CD4-positive, CD25-positive, alpha-beta regulatory T cell (primary cell): ENCODE measurements around the gene PRDM16. TPM values are rescaled to one million over a fixed set of nuclear protein-coding genes. Genes with fewer than 3 reads are reported as not detected.

Experiments
- ATAC-seq, 2 donors: fragments of 150-1000 bp; cut with Tn5 transposase; one replicate each; pipeline ENCODE4 v1.10.0; 2021; ENCODE audit warnings: low read depth in 2 of 2, moderate number of reproducible peaks in 2 of 2, moderate library complexity in 1 of 2
- DNase-seq, 3 donors: peaks; one replicate each; pipeline versions ENCODE4 v3.0.0 to v3.0.0-alpha.2; 2012 to 2022; ENCODE audit warnings: mixed read lengths in 1 of 3
- H3K27ac ChIP-seq: one replicate; pipeline ENCODE4 v1.7.0; 2013; ENCODE audit warnings: mild to moderate bottlenecking, low read length; ENCODE audit not compliant: insufficient read depth, poor library complexity, severe bottlenecking
- H3K27me3 ChIP-seq: one replicate; pipeline ENCODE4 v1.7.0; 2013; ENCODE audit warnings: low read length; ENCODE audit not compliant: control insufficient read depth, insufficient read depth
- H3K36me3 ChIP-seq: one replicate; pipeline ENCODE4 v1.7.0; 2013; ENCODE audit warnings: mild to moderate bottlenecking, low read length, moderate library complexity; ENCODE audit not compliant: control insufficient read depth, insufficient read depth
- H3K4me1 ChIP-seq: 2 replicates; pipeline ENCODE4 v1.7.0; 2013; ENCODE audit warnings: mild to moderate bottlenecking, low read length; ENCODE audit not compliant: insufficient read depth, control insufficient read depth, poor library complexity, severe bottlenecking
- H3K4me3 ChIP-seq: one replicate; pipeline ENCODE4 v1.7.0; 2013; ENCODE audit warnings: low read depth, mild to moderate bottlenecking, low read length, moderate library complexity
- H3K9me3 ChIP-seq, 2 experiments: 1 replicate in 1 of 2; 2 replicates in 1 of 2; pipeline ENCODE4 v1.7.0; 2013; ENCODE audit warnings: low read length in 2 of 2, mild to moderate bottlenecking in 1 of 2, moderate library complexity in 1 of 2; ENCODE audit not compliant: control insufficient read depth in 2 of 2
- H3K27ac Mint-ChIP-seq, 3 donors: one replicate each; pipeline ENCODE4 v1.8.0; 2020 to 2022; ENCODE audit warnings: mild to moderate bottlenecking in 3 of 3, mixed read lengths in 3 of 3, moderate library complexity in 2 of 3
- H3K27me3 Mint-ChIP-seq: one replicate; pipeline ENCODE4 v1.8.0; 2022; ENCODE audit warnings: mild to moderate bottlenecking, mixed read lengths
- H3K36me3 Mint-ChIP-seq: one replicate; pipeline ENCODE4 v1.8.0; 2020; ENCODE audit warnings: mixed read lengths
- H3K4me1 Mint-ChIP-seq, 4 donors: one replicate each; pipeline ENCODE4 v1.8.0; 2020 to 2022; ENCODE audit warnings: mixed read lengths in 4 of 4, mild to moderate bottlenecking in 1 of 4
- H3K4me3 Mint-ChIP-seq, 4 donors: one replicate each; pipeline ENCODE4 v1.8.0; 2020 to 2022; ENCODE audit warnings: mild to moderate bottlenecking in 4 of 4, mixed read lengths in 4 of 4, moderate library complexity in 3 of 4
- H3K9me3 Mint-ChIP-seq, 7 donors: one replicate each; pipeline ENCODE4 v1.8.0; 2020 to 2022; ENCODE audit warnings: mixed read lengths in 7 of 7, mild to moderate bottlenecking in 3 of 7, moderate library complexity in 2 of 7
- polyA plus RNA-seq, 4 donors: library from polyadenylated mRNA; unstranded; fragments of 300-500 nt; fragmentation: Illumina TruSeq; gene quantifications; one replicate each; pipeline ENCODE4 v1.2.3, GENCODE V29; 2021
- total RNA-seq: library from RNA; stranded (reverse); gene quantifications from one replicate; pipeline ENCODE4 v1.2.3, GENCODE V29; 2022

The PRDM16 gene
- total and polyA plus RNA-seq, 5 donors from 2014 or later, result 0.27 TPM; not detected in 4

GRCh38 chr1:3373700-3374405, 304.9 kb downstream of the PRDM16 start:
- Histone ChIP-seq H3K4me3 (no peak overlapping the region), H3K9me3 (no peaks in the 10 kb centered on the region), H3K4me1 (peaks cover 4% of the 10 kb centered on the region), H3K36me3 (no peaks in the 10 kb centered on the region), H3K27me3 (no peaks in the 10 kb centered on the region), H3K27ac (no peak overlapping the region)
- Mint-ChIP-seq H3K4me3 (no peak overlapping the region), H3K27ac (no peak overlapping the region), H3K9me3 (peaks cover 0 to 3% (median 0%) of the 10 kb centered on the region in 7 donors), H3K36me3 (no peaks in the 10 kb centered on the region), H3K4me1 (peaks cover 0 to 6% (median 0%) of the 10 kb centered on the region in 4 donors), H3K27me3 (no peaks in the 10 kb centered on the region)
- ATAC-seq, result no peak
- no peak for DNase-seq

- H3K27me3 Mint-ChIP-seq, result no peaks in the 10 kb centered on the region
- no peaks in the 10 kb centered on the region for H3K36me3 ChIP-seq
- no peak overlapping the region for H3K4me3 ChIP-seq
- H3K27ac ChIP-seq, result no peak overlapping the region
- no peak overlapping the region for H3K27ac Mint-ChIP-seq
- H3K4me3 Mint-ChIP-seq, result no peak overlapping the region
- no peaks in the 10 kb centered on the region for H3K36me3 Mint-ChIP-seq
- peaks cover 0 to 1% (median 0%) of the 10 kb centered on the region in 7 donors for H3K9me3 Mint-ChIP-seq
- H3K4me1 ChIP-seq, result peaks cover 4% of the 10 kb centered on the region
- no peaks in the 10 kb centered on the region for H3K9me3 ChIP-seq
- DNase-seq, result no peak
- H3K27me3 ChIP-seq, result no peaks in the 10 kb centered on the region
- H3K4me1 Mint-ChIP-seq, result peaks cover 0 to 6% (median 0%) of the 10 kb centered on the region in 4 donors
- no peak for ATAC-seq
Observed at GRCh38 chr1:3375245-3375644, 306.2 kb downstream of the PRDM16 start.

GRCh38 chr1:3377166-3377565, 308.2 kb downstream of the PRDM16 start:
- H3K27me3 Mint-ChIP-seq, result no peaks in the 10 kb centered on the region
- no peak overlapping the region for H3K27ac Mint-ChIP-seq
- H3K4me1 ChIP-seq, result peaks cover 4% of the 10 kb centered on the region

GRCh38 chr1:3377604-3378279, 308.7 kb downstream of the PRDM16 start:
- H3K27ac ChIP-seq, result no peak overlapping the region
- Mint-ChIP-seq H3K4me1 (no peaks in the 10 kb centered on the region), H3K27ac (no peak overlapping the region), H3K36me3 (no peaks in the 10 kb centered on the region), H3K27me3 (no peaks in the 10 kb centered on the region), H3K4me3 (no peak overlapping the region), H3K9me3 (peaks cover 0 to 1% (median 0%) of the 10 kb centered on the region in 7 donors)
- no peaks in the 10 kb centered on the region for H3K9me3 ChIP-seq
- ATAC-seq (no peak), DNase-seq (no peak)
- H3K27me3 ChIP-seq, result no peaks in the 10 kb centered on the region
- H3K36me3 ChIP-seq, result no peaks in the 10 kb centered on the region
- peaks cover 2% of the 10 kb centered on the region for H3K4me1 ChIP-seq
- H3K4me3 ChIP-seq, result no peak overlapping the region

More at GRCh38 chr1:3377166-3377565, 308.2 kb downstream of the PRDM16 start:
- Histone ChIP-seq H3K9me3 (no peaks in the 10 kb centered on the region), H3K27me3 (no peaks in the 10 kb centered on the region), H3K36me3 (no peaks in the 10 kb centered on the region), H3K27ac (no peak overlapping the region), H3K4me3 (no peak overlapping the region)
- ATAC-seq (no peak), DNase-seq (no peak)
- H3K4me3 Mint-ChIP-seq, result no peak overlapping the region
- no peaks in the 10 kb centered on the region for H3K36me3 Mint-ChIP-seq
- H3K4me1 Mint-ChIP-seq, result peaks cover 0 to 4% (median 0%) of the 10 kb centered on the region in 4 donors
- H3K9me3 Mint-ChIP-seq, result peaks cover 0 to 1% (median 0%) of the 10 kb centered on the region in 7 donors

- Mint-ChIP-seq H3K27me3 (no peaks in the 10 kb centered on the region), H3K4me3 (no peak overlapping the region), H3K4me1 (no peaks in the 10 kb centered on the region), H3K27ac (no peak overlapping the region), H3K9me3 (peaks cover 0 to 1% (median 0%) of the 10 kb centered on the region in 7 donors), H3K36me3 (no peaks in the 10 kb centered on the region)
- H3K9me3 ChIP-seq, result no peaks in the 10 kb centered on the region
- DNase-seq (no peak), ATAC-seq (no peak)
- no peak overlapping the region for H3K4me3 ChIP-seq
- no peak overlapping the region for H3K27ac ChIP-seq
- H3K36me3 ChIP-seq, result no peaks in the 10 kb centered on the region
- H3K4me1 ChIP-seq, result no peaks in the 10 kb centered on the region
- no peaks in the 10 kb centered on the region for H3K27me3 ChIP-seq
Observed at GRCh38 chr1:3378411-3379208, 309.6 kb downstream of the PRDM16 start.

- Histone ChIP-seq H3K27ac (no peak overlapping the region), H3K27me3 (no peaks in the 10 kb centered on the region), H3K4me1 (no peaks in the 10 kb centered on the region), H3K4me3 (no peak overlapping the region), H3K36me3 (no peaks in the 10 kb centered on the region), H3K9me3 (no peaks in the 10 kb centered on the region)
- Mint-ChIP-seq H3K4me3 (no peak overlapping the region), H3K27ac (no peak overlapping the region), H3K9me3 (peaks cover 0 to 1% (median 0%) of the 10 kb centered on the region in 7 donors), H3K4me1 (no peaks in the 10 kb centered on the region), H3K36me3 (no peaks in the 10 kb centered on the region), H3K27me3 (no peaks in the 10 kb centered on the region)
- ATAC-seq (no peak), DNase-seq (no peak)
Observed at GRCh38 chr1:3379934-3380333, 310.9 kb downstream of the PRDM16 start.

- Mint-ChIP-seq H3K4me1 (no peaks in the 10 kb centered on the region), H3K27me3 (no peaks in the 10 kb centered on the region), H3K4me3 (no peak overlapping the region), H3K36me3 (no peaks in the 10 kb centered on the region), H3K27ac (no peak overlapping the region), H3K9me3 (peaks cover 0 to 1% (median 0%) of the 10 kb centered on the region in 7 donors)
- Histone ChIP-seq H3K27me3 (no peaks in the 10 kb centered on the region), H3K4me3 (no peak overlapping the region), H3K27ac (no peak overlapping the region), H3K9me3 (no peaks in the 10 kb centered on the region), H3K36me3 (no peaks in the 10 kb centered on the region), H3K4me1 (no peaks in the 10 kb centered on the region)
- ATAC-seq (no peak), DNase-seq (no peak)
Observed at GRCh38 chr1:3380469-3380868, 311.5 kb downstream of the PRDM16 start.
